Left colon (tissue), 2 donors: Measurements from ENCODE around the gene RIOK3. TPM values are rescaled to one million over a fixed set of nuclear protein-coding genes. Genes with fewer than 3 reads are reported as not detected.

Experiments used
- ATAC-seq: fragments of 200-7000 bp; cut with Tn5 transposase; one replicate; pipeline ENCODE4 v1.9.1; 2020; ENCODE audit warnings: mild to moderate bottlenecking, moderate library complexity
- DNase-seq, 2 donors: peaks; one replicate each; pipeline ENCODE4 v3.0.0-alpha.2; 2020
- intact Hi-C, 2 donors: fragments of 100-400 bp; cut with DNase I in 1 of 2; cut with micrococcal nuclease in 1 of 2; formaldehyde crosslinking; loops; one replicate each; pipeline versions ENCODE4 v1.11.2 to v1.14.0; 2022; cut with DNase I, micrococcal nuclease
- total RNA-seq, 2 donors: library from RNA; stranded (reverse); fragmentation: NEBNext Ultra II Directional; extraction: Animal tissue kit (Norgen Biotek cat#: 25700); gene quantifications; one replicate each; pipeline ENCODE4 v1.2.1, GENCODE V29; 2021
- donor health status: DM: no; HTN: no; CAD: no.
- donor health status: DM: yes; HTN: yes; CAD: no.

Gene RIOK3
- total RNA-seq, 2 donors from 2014 or later = 172 to 181 TPM

DNA sequence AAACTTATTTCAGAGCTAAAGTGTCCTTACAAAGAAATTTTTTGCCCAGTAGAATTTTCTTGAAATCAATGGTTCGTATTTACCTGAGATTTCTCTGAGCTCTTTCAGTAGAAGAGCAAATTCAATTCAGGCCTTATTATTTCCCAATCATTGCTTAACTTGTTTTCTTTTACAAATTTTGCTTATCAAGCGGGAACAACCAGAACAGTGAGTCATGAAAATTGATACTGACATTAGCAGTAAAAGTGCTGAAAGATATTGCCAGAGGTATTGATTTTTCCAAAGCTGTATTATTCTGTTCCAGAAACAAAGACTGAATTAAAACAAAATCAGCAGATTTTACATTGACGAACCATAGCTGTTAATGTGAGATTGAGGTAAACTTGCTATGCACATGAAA lies 10.1 kb upstream of the RIOK3 start:
- ATAC-seq = no peak

DNA sequence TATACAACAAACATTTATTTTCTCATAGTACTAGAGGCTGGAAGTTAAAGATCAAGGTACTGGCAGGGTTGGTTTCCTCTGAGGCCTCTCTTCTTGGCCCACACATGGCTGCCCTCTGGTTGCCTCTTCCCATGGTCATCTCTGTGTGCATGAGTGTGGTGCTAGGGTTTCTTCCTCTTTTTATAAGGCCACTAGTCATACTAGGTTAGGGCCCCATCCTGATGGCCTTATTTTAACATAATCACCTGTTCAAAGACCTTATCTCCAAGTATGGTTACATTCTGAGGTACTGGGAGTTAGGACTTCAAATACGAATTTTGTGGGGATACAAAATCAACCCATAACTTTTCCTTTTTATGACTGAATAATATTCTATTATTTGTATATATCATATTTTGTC lies 4.8 kb upstream of the RIOK3 start:
- no peak for ATAC-seq
- DNase-seq = no peak
- intact Hi-C loops = no loop called here

More for the DNA sequence above, 10.1 kb upstream of the RIOK3 start:
- DNase-seq = no peak
- intact Hi-C loops = no loop called here

DNA sequence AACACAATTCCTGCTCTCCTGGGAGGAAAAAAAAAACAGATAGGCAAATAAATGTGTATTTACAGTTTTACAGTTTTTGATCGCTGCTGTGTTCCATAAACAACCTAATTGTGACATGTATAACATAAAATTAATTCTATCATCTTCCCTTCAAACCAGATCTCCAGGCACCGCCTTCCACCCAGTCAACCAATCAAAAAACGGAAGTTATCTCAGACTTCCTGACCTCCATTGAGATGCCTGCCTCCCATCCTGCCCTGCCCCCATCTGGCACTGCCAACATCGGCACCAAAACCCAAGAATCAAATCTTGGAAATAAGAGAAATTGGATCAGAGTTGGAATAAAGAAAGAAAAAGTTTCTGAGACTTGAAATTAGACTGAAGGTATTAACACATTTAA lies 3.1 kb upstream of the RIOK3 start:
- ATAC-seq (no peak), DNase-seq (no peak)
- intact Hi-C loops = no loop called here

DNA sequence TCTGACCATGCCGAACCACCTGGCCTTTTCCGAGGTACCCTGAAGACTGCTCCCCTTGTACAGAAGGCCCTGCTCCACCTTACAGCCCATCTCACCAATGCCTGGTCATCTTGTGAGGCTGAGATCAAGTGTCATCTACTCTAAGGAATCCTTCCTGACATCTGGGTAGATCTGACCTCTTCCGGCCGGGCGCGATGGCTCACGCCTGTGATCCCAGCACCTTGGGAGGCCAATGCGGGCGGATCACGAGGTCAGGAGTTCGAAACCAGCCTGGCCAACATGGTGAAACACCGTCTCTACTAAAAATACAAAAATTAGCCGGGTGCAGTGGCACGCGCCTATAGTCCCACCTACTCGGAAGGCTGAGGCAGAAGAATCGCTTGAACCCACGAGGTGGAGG lies 2.1 kb upstream of the RIOK3 start:
- ATAC-seq (no peak), DNase-seq (no peak)
- intact Hi-C loops = no loop called here

DNA sequence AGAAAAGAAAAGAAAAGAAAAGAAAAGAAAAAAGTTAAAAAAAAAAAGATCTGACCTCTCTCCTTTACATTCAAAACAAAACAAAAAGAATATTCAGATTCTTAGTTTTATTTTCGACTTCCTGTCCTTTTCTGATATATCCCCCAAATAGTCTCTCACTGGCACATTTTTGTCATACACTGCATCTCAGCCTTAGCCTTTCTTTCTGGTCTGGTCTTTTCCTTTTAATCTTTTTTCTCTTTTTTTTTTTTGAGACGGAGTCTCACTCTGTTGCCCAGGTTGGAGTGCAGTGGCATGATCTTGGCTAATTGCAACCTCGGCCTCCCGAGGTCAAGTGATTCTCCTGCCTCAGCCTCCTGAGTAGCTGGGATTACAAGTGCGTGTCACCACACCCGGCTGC lies 1.6 kb upstream of the RIOK3 start:
- intact Hi-C loops = no loop called here
- no peak for DNase-seq
- no peak for ATAC-seq

DNA sequence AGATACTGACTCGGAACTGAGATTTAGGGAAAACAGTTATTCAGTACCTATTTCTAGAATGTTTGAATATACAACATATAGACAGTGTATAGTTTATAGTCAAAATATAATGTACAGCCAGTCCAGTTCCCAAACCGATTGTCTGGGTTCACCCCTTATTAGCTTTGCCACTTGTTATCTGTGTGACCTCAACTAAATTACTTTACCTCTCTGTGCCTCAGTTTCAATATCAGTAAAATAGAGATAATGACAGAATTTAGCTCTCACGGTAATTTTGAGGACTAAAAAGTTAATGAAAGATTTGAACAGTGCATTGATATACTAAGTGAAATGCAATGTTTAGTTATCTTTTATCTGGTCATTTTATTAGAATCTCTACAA lies 750 bp upstream of the RIOK3 start:
- no peak for DNase-seq
- no peak for ATAC-seq
- intact Hi-C loops = no loop called here

DNA sequence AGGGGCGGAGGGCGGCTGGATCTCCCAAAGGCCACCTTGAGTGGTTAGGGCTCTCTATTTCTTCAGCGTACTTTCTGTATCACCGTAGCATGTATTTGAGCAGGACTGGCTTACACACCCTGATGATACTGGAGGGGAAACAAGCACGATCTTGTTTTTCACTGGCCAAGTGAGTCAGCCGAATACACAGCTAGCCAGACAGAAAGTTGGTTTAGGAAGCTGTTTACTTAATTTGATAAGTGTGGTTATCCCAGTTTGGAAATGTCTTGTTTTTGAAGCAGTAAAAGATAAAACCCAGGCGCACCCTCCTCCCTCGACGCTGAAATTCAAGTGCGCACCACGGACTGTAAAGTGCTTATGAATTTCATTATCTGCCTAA lies 582 bp downstream of the RIOK3 start:
- intact Hi-C loops = no loop called here
- peak; percentile 38 for ATAC-seq

DNA sequence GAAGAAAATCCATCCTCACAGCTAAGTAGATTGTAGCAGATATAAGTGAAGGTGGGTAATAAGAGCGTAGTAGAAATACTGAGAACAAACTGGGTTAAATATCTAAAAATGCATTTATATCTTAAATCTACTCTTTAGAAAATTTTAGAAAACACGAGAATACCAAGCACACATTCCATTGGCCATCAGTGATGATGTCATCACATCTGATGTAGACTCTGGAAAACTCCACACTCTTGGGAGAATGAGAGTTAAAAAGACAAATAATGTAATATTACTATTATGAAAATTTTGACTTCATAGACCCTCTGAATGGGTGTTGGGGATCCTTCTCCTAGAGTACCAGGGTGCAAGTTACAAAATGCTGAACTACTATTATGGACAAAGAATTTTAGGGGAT lies 3.7 kb downstream of the RIOK3 start:
- intact Hi-C loops = no loop called here
- no peak for DNase-seq
- no peak for ATAC-seq

More for the DNA sequence above, 582 bp downstream of the RIOK3 start:
- no peak for DNase-seq

DNA sequence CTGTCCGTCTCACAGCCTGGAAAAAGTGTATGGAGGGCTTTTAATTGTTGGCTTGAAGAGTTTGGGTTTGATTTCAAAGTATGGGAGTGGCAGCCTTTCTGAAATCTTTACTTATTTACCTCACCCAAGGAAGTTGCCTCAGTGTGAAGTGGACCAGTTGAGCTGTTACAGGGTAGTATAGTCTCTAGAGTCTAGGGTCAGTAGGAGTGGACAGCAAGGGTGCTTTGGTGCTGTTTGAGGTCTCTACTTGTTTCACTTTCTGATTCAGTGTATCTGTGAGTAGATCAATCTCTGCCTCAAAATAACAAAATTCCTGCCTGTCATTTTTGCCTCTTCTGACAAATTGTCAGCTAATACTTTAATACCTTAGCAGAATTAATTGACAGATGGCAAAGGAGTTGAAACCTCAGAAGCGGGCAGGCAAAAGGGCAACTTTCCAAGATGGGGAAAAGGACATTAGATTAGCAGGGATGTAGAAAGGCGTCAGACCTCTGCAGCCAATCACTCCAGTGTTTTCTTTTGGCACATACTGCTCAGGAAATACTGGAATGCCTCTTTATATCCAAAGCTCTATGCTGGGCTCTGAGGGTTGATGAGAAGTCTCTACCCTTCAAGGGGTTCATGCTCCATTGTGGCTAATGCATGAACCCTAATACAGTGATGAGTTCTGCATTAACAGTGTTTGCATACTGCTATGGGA lies 5.9 kb downstream of the RIOK3 start:
- intact Hi-C loops = no loop called here
- no peak for DNase-seq
- ATAC-seq = peak; percentile 15

DNA sequence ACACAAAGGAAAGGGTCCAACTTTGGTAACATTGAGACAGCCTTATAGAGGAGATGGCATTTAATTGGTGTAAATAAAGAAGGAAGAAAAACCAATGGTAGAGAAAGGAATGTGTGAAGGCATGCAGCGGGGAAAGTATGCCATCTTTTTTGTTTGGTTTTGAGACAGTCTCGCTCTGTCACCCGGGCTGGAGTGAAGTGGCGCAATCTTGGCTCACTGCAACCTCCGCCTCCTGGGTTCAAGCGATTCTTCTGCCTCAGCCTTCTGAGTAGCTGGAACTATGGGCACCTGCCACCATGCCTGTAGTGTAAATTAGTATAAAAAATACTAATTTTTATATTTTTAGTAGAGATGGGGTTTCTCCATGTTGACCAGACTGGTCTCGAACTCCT lies 6.4 kb downstream of the RIOK3 start:
- intact Hi-C loops = no loop called here
- DNase-seq (no peak), ATAC-seq (no peak)

DNA sequence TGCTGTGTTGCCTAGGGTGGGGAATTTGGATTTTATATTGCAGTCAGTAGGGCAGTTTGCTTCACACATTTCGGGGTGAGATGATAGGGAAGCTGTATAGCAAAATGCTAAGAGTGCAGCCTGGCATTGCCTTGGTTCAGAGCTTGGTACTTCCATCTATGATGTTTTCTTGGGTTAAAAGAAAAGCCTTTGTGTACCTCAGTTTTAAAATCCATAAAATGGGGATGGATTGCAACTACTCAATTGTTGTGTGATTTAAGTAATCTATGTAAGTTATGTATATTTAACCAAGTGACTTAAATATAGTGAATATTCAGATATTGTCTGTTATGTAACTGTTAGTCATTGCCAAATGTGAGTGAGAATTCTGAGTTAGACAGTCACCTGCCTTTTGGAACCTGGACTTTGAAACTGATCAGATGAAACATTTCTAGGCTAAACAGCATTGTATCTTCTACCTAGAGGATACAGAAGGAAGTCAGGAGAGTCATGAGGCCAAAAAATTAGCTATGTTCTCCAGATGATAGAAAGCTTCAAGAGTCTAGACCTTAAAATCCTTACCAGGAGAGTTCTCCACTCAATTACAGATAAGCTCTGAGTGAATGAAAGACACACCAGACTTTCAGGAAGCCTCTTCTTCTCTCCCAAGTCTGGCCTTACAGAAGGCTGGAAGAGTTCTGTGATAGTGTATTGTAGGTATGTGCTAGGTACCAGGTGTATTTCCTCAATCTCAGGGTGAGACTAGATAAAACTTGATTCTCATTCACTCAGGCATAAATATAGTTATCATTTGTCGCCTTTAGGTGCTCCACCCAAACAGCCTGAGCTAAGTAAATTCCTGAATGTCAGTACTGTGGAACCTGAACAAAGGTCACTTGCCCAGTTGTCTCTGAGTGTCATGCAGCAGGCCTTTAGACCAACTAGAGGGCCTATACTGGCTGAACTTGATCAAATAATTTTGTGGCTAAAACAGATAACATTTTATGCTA lies 7.5 kb downstream of the RIOK3 start:
- ATAC-seq = peak; percentile 88
- intact Hi-C loops = no loop called here
- peak in 1 of 2 donors; percentile 40 for DNase-seq

DNA sequence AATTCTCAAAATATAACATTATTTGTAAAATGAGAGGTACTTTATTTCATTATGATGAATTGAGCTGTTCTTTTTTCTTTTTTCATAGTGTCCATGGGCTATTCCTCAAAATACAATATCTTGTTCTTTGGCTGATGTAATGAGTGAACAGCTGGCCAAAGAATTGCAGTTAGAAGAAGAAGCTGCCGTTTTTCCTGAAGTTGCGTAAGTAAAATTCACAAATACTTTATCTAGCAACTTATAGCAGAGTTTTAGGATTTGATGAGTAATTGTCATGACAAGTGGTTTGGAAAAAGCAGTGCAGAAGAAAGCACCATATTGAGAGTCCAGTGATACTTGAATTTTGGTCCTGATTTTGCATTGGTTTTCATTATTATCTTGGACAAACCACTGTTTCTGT lies 9.8 kb downstream of the RIOK3 start:
- no peak for ATAC-seq

DNA sequence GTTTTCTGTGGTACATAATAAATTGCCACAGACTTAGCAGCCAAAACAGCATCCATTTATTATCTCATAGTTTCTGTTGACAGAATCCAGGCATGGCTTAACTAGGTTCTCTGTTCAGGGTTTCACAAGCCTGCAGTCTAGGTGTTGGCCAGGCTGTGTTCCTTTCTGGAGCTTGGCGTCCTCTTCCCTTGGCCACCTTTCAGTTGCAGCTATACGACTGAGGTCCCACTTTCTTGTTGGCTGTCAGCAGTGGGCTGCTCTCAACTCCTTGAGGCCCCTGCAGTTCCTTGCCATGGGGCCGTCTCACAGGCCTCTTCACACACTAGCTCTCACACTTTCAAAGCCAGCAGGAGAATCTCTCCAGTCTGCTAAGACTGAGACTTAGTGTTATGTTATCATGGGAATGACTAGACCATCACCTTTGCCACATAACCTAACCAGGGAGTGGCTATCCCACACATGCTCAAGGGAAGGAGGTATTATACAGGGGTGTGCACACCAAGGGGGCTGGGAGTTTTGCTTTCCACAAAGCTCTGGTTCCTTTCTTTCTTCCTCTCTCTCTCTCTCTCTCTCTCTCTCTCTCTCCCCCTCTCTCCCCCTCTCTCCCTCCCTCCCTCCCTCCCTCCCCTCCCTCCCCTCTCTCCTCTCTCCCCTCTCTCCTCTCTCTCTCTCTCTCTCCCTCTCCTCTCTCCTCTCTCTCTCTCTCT lies 15.8 kb downstream of the RIOK3 start:
- intact Hi-C loops = no loop called here
- DNase-seq (no peak), ATAC-seq (peak; percentile 38)

More for the DNA sequence above, 9.8 kb downstream of the RIOK3 start:
- DNase-seq = no peak
- intact Hi-C loops = no loop called here

DNA sequence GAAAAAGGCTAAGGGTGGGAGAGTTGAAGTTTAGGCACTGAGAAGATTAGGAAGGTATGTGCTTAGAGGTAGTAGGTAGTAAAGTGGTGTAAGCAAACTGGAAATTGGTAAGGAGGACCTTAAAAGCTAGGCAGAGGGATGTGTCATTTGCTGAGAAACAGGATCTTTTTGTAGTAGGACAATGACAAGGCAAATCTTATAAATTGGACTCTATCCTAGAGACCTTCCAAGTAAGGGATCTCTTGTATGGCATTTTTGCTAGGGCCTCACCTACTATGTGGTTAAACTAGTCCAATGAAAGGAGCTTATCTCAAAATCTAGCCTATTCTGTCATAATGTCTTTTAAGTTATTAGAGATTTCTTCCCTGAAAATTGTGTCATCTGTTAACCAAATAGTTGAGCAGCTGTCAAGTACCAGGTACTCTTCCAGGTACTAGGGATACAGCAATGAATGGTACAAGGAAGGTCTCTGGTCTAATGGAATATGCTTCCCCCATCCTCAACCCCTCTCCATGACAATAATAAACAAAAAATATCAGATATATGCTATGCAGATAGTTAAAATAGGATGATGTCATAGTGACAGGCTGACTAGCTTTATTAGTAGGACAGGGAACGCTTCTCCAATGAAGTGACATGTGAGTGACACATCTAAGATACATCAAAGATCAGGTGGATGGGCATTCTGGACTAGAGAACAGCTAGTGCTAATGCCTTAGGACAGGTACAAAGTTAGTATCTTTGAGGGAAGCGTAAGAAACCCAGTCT lies 17.7 kb downstream of the RIOK3 start:
- intact Hi-C loops = no loop called here
- DNase-seq (no peak), ATAC-seq (no peak)

DNA sequence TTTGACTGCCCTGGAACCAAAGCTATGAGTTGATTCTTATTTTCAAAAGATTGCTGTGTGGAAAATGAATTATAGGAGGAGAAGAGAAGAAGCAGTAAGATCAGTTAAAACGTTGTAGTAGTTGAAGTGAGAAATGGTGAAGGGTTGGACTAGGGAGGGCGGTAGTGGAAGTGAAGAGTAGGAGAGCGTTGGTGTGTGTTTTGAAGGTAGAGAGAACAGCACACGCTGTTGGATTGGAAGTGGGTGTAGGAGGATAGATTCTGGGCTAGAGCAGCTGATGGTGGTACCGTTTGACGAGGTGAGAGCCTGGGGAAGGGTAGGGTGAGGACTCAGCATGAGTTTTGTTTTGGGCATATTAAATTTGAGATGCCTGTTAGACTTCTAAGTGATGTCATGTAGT lies 18.4 kb downstream of the RIOK3 start:
- ATAC-seq = peak; percentile 17

DNA sequence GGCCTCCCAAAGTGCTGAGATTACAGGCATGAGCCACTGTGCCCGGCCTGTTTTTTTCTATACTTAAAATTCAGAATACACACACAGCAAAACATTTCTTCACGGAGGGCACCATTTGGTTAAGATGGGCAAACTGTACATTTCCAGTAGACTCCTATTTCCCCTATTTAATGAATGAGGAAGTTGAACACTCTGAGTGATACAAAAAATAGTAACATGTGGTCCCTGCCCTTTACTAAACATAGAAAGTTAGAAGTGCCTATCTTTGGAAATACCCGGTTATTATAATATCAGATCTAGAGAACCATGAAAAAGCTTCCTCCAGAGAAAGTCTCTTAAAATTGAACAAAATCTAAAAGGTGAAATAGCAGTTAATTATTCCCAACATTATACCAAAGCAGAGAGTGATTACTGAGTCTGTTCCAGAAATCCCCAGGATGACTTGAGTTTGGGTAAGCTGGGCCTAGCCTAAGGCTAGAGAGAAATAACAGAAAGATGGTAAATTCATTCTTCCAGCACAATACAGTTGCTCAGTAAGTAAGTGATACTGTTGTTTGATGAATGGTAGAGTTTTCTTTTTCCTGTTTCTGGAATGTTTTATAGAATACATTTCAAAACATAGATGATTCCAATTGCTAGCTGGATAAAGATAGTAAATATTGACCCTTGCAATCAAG lies 26.9 kb downstream of the RIOK3 start:
- DNase-seq (no peak), ATAC-seq (no peak)
- intact Hi-C loops = no loop called here

More for the DNA sequence above, 18.4 kb downstream of the RIOK3 start:
- no peak for DNase-seq
- intact Hi-C loops = no loop called here

DNA sequence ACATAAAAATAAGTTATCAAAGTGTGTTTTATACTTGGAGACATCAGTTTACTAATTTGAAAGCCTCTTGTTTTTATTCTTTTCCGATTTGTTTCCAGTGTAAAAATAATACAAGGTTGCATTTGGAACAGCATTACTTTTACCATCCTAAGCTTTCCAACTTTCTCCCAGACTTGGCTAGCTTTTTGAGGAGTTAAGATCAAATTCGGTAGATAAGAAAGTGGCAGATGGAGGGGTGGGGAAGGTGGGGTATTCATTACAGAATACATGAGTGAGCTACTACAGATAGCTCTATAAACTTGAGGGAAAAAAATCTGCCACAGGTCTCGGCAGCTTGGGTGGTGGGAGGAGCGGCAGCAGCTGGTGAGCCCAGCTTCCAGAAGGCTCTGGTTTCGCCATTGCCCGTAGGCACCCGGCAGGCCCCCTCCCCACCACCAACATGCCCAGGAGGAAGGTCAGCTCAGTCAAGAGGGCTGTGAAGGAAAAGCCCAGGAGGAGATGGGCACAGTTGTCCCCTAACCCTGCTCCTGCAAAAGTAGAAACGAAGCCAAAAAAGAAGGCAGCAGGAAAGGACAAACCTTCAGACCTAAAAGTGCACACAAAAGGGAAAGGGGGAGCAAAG lies 31.6 kb downstream of the RIOK3 start:
- DNase-seq (no peak), ATAC-seq (peak; percentile 10)
- intact Hi-C loops = no loop called here

DNA sequence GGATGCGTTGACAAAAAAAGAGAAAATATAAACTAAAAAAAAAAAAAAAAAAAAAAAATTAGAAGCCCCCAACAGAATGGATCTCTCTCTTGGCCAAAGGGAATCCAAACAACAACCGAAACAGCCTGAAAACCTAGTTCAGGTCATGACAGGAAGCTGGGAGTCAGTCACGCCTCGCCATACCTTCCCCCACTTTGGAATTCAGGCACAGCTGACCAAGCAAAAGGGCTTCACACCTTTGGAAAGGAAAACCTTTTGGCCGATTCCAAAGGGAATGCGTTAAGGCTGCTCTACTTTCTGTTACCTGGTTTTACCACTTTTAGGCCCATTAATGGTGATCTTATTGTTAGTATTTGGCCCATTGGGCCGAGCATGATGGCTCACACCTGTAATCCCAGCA lies 32.3 kb downstream of the RIOK3 start:
- no peak for ATAC-seq
- intact Hi-C loops = no loop called here

More for the DNA sequence above, 32.3 kb downstream of the RIOK3 start:
- DNase-seq = no peak
